ENCODE results near the gene CNGA4.

DNA sequence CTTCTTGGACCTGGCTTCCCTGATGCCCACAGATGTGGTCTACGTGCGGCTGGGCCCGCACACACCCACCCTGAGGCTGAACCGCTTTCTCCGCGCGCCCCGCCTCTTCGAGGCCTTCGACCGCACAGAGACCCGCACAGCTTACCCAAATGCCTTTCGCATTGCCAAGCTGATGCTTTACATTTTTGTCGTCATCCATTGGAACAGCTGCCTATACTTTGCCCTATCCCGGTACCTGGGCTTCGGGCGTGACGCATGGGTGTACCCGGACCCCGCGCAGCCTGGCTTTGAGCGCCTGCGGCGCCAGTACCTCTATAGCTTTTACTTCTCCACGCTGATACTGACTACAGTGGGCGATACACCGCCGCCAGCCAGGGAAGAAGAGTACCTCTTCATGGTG lies 1.2 kb downstream of the CNGA4 start:
- TF ChIP-seq POLR2A (IDR thresholded peaks at IDR 0.05), result no peak
- TF ChIP-seq, protein P1, sequence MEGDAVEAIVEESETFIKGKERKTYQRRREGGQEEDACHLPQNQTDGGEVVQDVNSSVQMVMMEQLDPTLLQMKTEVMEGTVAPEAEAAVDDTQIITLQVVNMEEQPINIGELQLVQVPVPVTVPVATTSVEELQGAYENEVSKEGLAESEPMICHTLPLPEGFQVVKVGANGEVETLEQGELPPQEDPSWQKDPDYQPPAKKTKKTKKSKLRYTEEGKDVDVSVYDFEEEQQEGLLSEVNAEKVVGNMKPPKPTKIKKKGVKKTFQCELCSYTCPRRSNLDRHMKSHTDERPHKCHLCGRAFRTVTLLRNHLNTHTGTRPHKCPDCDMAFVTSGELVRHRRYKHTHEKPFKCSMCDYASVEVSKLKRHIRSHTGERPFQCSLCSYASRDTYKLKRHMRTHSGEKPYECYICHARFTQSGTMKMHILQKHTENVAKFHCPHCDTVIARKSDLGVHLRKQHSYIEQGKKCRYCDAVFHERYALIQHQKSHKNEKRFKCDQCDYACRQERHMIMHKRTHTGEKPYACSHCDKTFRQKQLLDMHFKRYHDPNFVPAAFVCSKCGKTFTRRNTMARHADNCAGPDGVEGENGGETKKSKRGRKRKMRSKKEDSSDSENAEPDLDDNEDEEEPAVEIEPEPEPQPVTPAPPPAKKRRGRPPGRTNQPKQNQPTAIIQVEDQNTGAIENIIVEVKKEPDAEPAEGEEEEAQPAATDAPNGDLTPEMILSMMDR (IDR thresholded peaks at IDR 0.05), result no peak

All from Peyer's patch (tissue), 4 donors.